Neural progenitor cell (in vitro differentiated cells): ENCODE results near the gene PRPF31.

Experiments
- CTCF ChIP-seq: fragments of 200-600 bp; sonication (generic); IDR thresholded peaks from 2 replicates; pipeline ENCODE4 v1.5.1; 2017; ENCODE audit warnings: antibody characterized with exemption, mild to moderate bottlenecking
- EZH2 ChIP-seq: fragments of 200-600 bp; sonication (generic); IDR thresholded peaks from 2 replicates; pipeline ENCODE4 v1.6.1; 2017; ENCODE audit warnings: antibody characterized with exemption, mild to moderate bottlenecking, moderate library complexity

- no peak for TF ChIP-seq CTCF
- TF ChIP-seq EZH2 = no peak
These were observed 5.7 kb downstream of the PRPF31 start for GRCh38 chr19:54121259-54121658.
